HepG2 (cell line): ENCODE data around the gene DDX24. TPM values are rescaled to one million over a fixed set of nuclear protein-coding genes. Genes with fewer than 3 reads are reported as not detected.

ENCODE experiments used
- ATAC-seq: fragments of 200-7000 bp; cut with Tn5 transposase; 3 replicates; pipeline ENCODE4 v1.9.1; 2020; ENCODE audit warnings: mild to moderate bottlenecking, moderate library complexity
- BruUV-seq: library from RNA; stranded (reverse); fragments of 400-500 nt; replicated peaks from 2 replicates; lab custom pipeline; 2021; lab: Mats Ljungman, UMichigan
- CTCF ChIA-PET: fragments of 300-600 bp; formaldehyde crosslinking; extraction: SDS; loops from one replicate; lab custom pipeline; 2021; ENCODE audit warnings: low total read pairs, inconsistent platforms, low intra/inter-chr PET ratio; lab: Yijun Ruan, JAX
- POLR2A ChIA-PET: fragments of 350-600 bp; sonication (Branson Sonifier 250); formaldehyde crosslinking; loops from one replicate; lab custom pipeline; 2020; ENCODE audit warnings: antibody characterized with exemption, inconsistent platforms; lab: Yijun Ruan, JAX
- DNase-seq: peaks from one replicate; pipeline ENCODE4 v3.0.0-alpha.2; 2015; ENCODE audit warnings: low spot score
- FAIRE-seq: peaks from 3 replicates; lab custom pipeline; 2011; peaks lifted over from hg19 to GRCh38; lab: Jason Lieb, UNC
- H2AFZ ChIP-seq: one replicate; pipeline ENCODE4 v1.6.1; 2011; ENCODE audit warnings: low read length, inconsistent platforms
- H3K27ac ChIP-seq: fragments of 300-600 bp; 3 replicates; pipeline ENCODE4 v1.8.0; 2011; ENCODE audit warnings: mixed run types, mild to moderate bottlenecking, mixed read lengths, low read length, inconsistent platforms; ENCODE audit not compliant: insufficient read depth; ENCODE audit errors: extremely low read length
- H3K27me3 ChIP-seq, 2 experiments: fragments of 200-600 bp in 1 of 2; 2 replicates in 1 of 2; 3 replicates in 1 of 2; pipeline versions ENCODE4 v1.6.0 to v1.8.0; 2011; ENCODE audit warnings: low read length in 2 of 2, mild to moderate bottlenecking in 2 of 2, moderate library complexity in 2 of 2, inconsistent platforms in 1 of 2; ENCODE audit not compliant: insufficient read depth in 2 of 2, control insufficient read depth in 1 of 2
- H3K36me3 ChIP-seq, 2 experiments: fragments of 200-600 bp in 1 of 2; replicated peaks in 1 of 2; 2 replicates in 1 of 2; 3 replicates in 1 of 2; pipeline versions ENCODE4 v1.5.1 to v1.8.0; 2011; ENCODE audit warnings: low read length in 2 of 2, inconsistent platforms in 1 of 2; ENCODE audit not compliant: insufficient read depth in 2 of 2, control insufficient read depth in 1 of 2
- H3K4me1 ChIP-seq: 2 replicates; pipeline ENCODE4 v1.5.1; 2012; ENCODE audit warnings: low read length, inconsistent platforms; ENCODE audit not compliant: insufficient read depth
- H3K4me2 ChIP-seq: 2 replicates; pipeline ENCODE4 v1.6.0; 2011; ENCODE audit warnings: low read depth, low read length, inconsistent platforms
- H3K4me3 ChIP-seq, 3 experiments: fragments of 200-600 bp in 1 of 3; sonication (generic), shearing (Covaris generic) in 1 of 3; replicated peaks in 1 of 3; 2 replicates each; pipeline ENCODE4 v1.5.1; 2011 to 2016; ENCODE audit warnings: low read length in 3 of 3, inconsistent platforms in 2 of 3, low read depth in 2 of 3, mild to moderate bottlenecking in 2 of 3, control low read depth in 1 of 3, mixed read lengths in 1 of 3; ENCODE audit not compliant: insufficient read depth in 1 of 3
- H3K79me2 ChIP-seq: one replicate; pipeline ENCODE4 v1.6.1; 2011; ENCODE audit warnings: low read length, inconsistent platforms; ENCODE audit not compliant: insufficient read depth
- H3K9ac ChIP-seq: 2 replicates; pipeline ENCODE4 v1.6.0; 2011; ENCODE audit warnings: mild to moderate bottlenecking, low read depth, low read length, inconsistent platforms; ENCODE audit not compliant: insufficient read depth
- H3K9me3 ChIP-seq: 2 replicates; pipeline ENCODE4 v1.5.1; 2012; ENCODE audit warnings: mild to moderate bottlenecking, low read length
- H4K20me1 ChIP-seq: 2 replicates; pipeline ENCODE4 v1.6.0; 2011; ENCODE audit warnings: inconsistent platforms, mild to moderate bottlenecking, low read length, moderate library complexity; ENCODE audit not compliant: insufficient read depth
- AHR ChIP-seq: IDR thresholded peaks from 2 replicates; pipeline ENCODE4 v1.6.1; 2018; ENCODE audit warnings: missing genetic modification reagents, missing compliant biosample characterization
- AKAP8 ChIP-seq: sonication (generic); formaldehyde crosslinking; IDR thresholded peaks from 2 replicates; pipeline ENCODE4 v1.5.1; 2020; ENCODE audit warnings: mild to moderate bottlenecking, missing genetic modification reagents
- ASH2L ChIP-seq: fragments of 300-600, 200-600 bp; sonication (generic); IDR thresholded peaks from 2 replicates; pipeline ENCODE4 v1.7.0; 2017; ENCODE audit warnings: low read depth, mild to moderate bottlenecking, moderate library complexity, mixed read lengths, low read length; ENCODE audit not compliant: insufficient read length
- HNRNPL ChIP-seq: fragments of 200-400 bp; formaldehyde crosslinking; IDR thresholded peaks from 2 replicates; pipeline ENCODE4 v1.6.1; 2017; ENCODE audit warnings: mild to moderate bottlenecking, low read depth, low read length
- MAFG ChIP-seq: sonication (generic); formaldehyde crosslinking; IDR thresholded peaks from 2 replicates; pipeline ENCODE4 v1.5.1; 2020; ENCODE audit warnings: mild to moderate bottlenecking, missing genetic modification reagents
- RFXANK ChIP-seq: IDR thresholded peaks from 2 replicates; pipeline ENCODE4 v1.6.1; 2016
- SP140L ChIP-seq: sonication (generic); formaldehyde crosslinking; IDR thresholded peaks from 2 replicates; pipeline ENCODE4 v1.4.0; 2020; ENCODE audit warnings: missing genetic modification reagents, borderline replicate concordance
- TBP ChIP-seq: sonication (generic); formaldehyde crosslinking; IDR thresholded peaks from 2 replicates; pipeline ENCODE4 v1.5.0; 2020; ENCODE audit warnings: missing genetic modification reagents
- TCF7 ChIP-seq: sonication (generic); IDR thresholded peaks from 2 replicates; pipeline ENCODE4 v1.6.1; 2016; ENCODE audit warnings: antibody characterized with exemption, low read depth
- ZNF660 ChIP-seq: sonication (generic); formaldehyde crosslinking; IDR thresholded peaks from 2 replicates; pipeline ENCODE4 v1.5.1; 2020; ENCODE audit warnings: mild to moderate bottlenecking, low read depth, missing genetic modification reagents, borderline replicate concordance
- ZNF816 ChIP-seq: sonication (generic); formaldehyde crosslinking; IDR thresholded peaks from 2 replicates; pipeline ENCODE4 v1.8.0; 2022; ENCODE audit warnings: missing genetic modification reagents, mild to moderate bottlenecking, borderline replicate concordance
- WGBS: methylation state at CpG from one replicate; pipeline ENCODE4 v1.1.6; 2017; ENCODE audit warnings: low lambda C conversion rate; 5-methylcytosine and 5-hydroxymethylcytosine counted together
- in situ Hi-C: cut with HindIII; loops from 2 replicates; pipeline ENCODE4 v1.10.0; 2017; ENCODE audit warnings: low pct_unique_long_range_greater_than_20kb; ENCODE audit not compliant: extremely low pct_ligation_motif_present
- intact Hi-C: fragments of 100-400 bp; cut with micrococcal nuclease; formaldehyde crosslinking; loops from one replicate; pipeline ENCODE4 v1.10.0; 2022; ENCODE audit not compliant: unreplicated experiment
- polyA plus RNA-seq, 8 experiments: library from polyadenylated mRNA; depleted of rRNA in 3 of 8; stranded (reverse) in 7 of 8; unstranded in 1 of 8; fragments of >200 nt; fragmentation: Illumina TruSeq in 4 of 8; extraction: Trizol in 4 of 8; gene quantifications; 2 replicates each; pipeline versions ENCODE4 v1.2.1 to v1.2.3, GENCODE V29; 2011 to 2016; ENCODE audit warnings: low read depth in 4 of 8, missing spikeins in 1 of 8, mixed read lengths in 1 of 8; ENCODE audit not compliant: insufficient read depth in 1 of 8
- total RNA-seq, 5 experiments: library from RNA; depleted of rRNA; stranded (reverse); fragments of >200 nt; fragmentation: Illumina TruSeq; extraction: Trizol; gene quantifications; 2 replicates each; pipeline ENCODE4 v1.2.3, GENCODE V29; 2016; ENCODE audit warnings: low read depth in 1 of 5
- TF ChIP-seq, protein P1 (sequence below): sonication (generic); formaldehyde crosslinking; IDR thresholded peaks from 2 replicates; pipeline ENCODE4 v1.4.0; 2020; ENCODE audit warnings: mild to moderate bottlenecking, missing genetic modification reagents
- TF ChIP-seq, protein P2 (sequence below): sonication (generic); formaldehyde crosslinking; IDR thresholded peaks from 2 replicates; pipeline ENCODE4 v1.5.1; 2020; ENCODE audit warnings: missing genetic modification reagents, mild to moderate bottlenecking, borderline replicate concordance
- TF ChIP-seq, protein P3 (sequence below): sonication (generic); formaldehyde crosslinking; IDR thresholded peaks from 2 replicates; pipeline ENCODE4 v1.8.0; 2023; ENCODE audit warnings: mild to moderate bottlenecking, missing genetic modification reagents
- TF ChIP-seq, protein P4 (sequence below): IDR thresholded peaks from 2 replicates; pipeline ENCODE4 v1.6.1; 2016; ENCODE audit warnings: missing biosample characterization, missing genetic modification reagents, low read depth
- TF ChIP-seq, protein P5 (sequence below): sonication (generic); formaldehyde crosslinking; IDR thresholded peaks from 2 replicates; pipeline ENCODE4 v1.4.0; 2020; ENCODE audit warnings: missing genetic modification reagents

The DDX24 gene
- total and polyA plus RNA-seq, 2 of the 13 experiments (the other 11 are each of a cell fraction or from before 2014, with no cell fraction given): 67.3 to 149 TPM

DNA sequence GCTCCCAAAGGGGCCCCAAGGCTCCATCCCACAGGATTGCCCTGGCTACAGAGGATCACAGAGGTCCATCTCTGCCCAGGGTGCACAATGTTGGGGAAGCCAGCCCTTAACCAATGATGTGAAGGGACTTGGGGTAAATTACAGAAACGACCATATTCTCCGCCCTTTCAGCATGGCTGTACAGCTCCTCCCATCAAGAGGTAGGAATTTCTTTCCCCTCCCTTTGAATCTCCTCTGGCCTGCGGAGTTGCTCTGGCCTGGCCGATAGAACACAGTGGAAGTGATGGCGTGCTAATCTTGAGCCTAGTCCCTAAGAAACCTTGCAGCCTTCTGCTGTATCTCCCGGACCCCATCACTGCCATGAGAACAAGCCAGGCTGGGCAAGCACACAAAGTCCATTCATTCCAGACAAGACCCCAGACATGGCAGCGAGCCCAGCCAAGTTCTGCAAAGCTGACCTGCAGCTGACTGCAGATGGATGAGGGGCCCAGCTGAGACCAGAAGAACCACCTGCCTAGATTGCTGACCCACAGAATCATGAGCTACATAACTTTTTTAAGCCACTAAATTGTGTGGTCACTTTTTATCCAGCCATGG, 22.6 kb upstream of the DDX24 start:
- 82% methylated on average over 7 of the region's 7 CpGs for WGBS
- H3K36me3 ChIP-seq: no peaks in the 10 kb centered on the region
- peaks cover 15% of the 10 kb centered on the region for H3K4me1 ChIP-seq
- no TSS peak for BruUV-seq
- H3K79me2 ChIP-seq: no peaks in the 10 kb centered on the region
- no peak overlapping the region for H3K4me2 ChIP-seq
- no peak for ATAC-seq
- no peak overlapping the region for H3K9ac ChIP-seq
- no peak overlapping the region for H3K27ac ChIP-seq
- POLR2A ChIA-PET: no interaction called here
- FAIRE-seq: no peak
- intact Hi-C loops (no loop called here), in situ Hi-C loops (no loop called here)
- DNase-seq: no peak
- H2AFZ ChIP-seq: no peak overlapping the region
- H4K20me1 ChIP-seq: no peaks in the 10 kb centered on the region
- no peaks in the 10 kb centered on the region for H3K27me3 ChIP-seq
- H3K9me3 ChIP-seq: no peaks in the 10 kb centered on the region
- no peak overlapping the region for H3K4me3 ChIP-seq
- CTCF ChIA-PET: no interaction called here
- TF ChIP-seq SP140L (CRISPR knock-in tag) (no peak), MAFG (no peak), TBP (CRISPR knock-in tag) (no peak), AHR (CRISPR knock-in tag) (no peak), RFXANK (CRISPR knock-in tag) (no peak), HNRNPL (no peak), AKAP8 (no peak), ZNF816 (no peak), ASH2L (no peak), TCF7 (no peak), ZNF660 (no peak)
- TF ChIP-seq, protein P1, sequence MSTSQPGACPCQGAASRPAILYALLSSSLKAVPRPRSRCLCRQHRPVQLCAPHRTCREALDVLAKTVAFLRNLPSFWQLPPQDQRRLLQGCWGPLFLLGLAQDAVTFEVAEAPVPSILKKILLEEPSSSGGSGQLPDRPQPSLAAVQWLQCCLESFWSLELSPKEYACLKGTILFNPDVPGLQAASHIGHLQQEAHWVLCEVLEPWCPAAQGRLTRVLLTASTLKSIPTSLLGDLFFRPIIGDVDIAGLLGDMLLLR (CRISPR knock-in tag): no peak
- TF ChIP-seq, protein P2, sequence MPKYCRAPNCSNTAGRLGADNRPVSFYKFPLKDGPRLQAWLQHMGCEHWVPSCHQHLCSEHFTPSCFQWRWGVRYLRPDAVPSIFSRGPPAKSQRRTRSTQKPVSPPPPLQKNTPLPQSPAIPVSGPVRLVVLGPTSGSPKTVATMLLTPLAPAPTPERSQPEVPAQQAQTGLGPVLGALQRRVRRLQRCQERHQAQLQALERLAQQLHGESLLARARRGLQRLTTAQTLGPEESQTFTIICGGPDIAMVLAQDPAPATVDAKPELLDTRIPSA (CRISPR knock-in tag): no peak
- TF ChIP-seq, protein P3, sequence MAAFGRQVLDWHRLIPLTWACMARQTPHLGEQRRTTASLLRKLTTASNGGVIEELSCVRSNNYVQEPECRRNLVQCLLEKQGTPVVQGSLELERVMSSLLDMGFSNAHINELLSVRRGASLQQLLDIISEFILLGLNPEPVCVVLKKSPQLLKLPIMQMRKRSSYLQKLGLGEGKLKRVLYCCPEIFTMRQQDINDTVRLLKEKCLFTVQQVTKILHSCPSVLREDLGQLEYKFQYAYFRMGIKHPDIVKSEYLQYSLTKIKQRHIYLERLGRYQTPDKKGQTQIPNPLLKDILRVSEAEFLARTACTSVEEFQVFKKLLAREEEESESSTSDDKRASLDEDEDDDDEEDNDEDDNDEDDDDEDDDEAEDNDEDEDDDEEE: no peak
- TF ChIP-seq, protein P4, sequence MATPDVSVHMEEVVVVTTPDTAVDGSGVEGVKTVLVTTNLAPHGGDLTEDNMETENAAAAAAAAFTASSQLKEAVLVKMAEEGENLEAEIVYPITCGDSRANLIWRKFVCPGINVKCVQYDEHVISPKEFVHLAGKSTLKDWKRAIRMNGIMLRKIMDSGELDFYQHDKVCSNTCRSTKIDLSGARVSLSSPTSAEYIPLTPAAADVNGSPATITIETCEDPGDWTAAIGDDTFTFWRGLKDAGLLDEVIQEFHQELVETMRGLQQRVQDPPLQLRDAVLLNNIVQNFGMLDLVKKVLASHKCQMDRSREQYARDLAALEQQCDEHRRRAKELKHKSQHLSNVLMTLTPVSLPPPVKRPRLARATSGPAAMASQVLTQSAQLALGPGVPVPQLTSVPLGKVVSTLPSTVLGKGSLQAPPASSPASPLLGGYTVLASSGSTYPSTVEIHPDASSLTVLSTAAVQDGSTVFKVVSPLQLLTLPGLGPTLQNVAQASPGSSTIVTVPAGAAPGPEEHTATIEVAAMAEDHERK (CRISPR knock-in tag): no peak
- TF ChIP-seq, protein P5, sequence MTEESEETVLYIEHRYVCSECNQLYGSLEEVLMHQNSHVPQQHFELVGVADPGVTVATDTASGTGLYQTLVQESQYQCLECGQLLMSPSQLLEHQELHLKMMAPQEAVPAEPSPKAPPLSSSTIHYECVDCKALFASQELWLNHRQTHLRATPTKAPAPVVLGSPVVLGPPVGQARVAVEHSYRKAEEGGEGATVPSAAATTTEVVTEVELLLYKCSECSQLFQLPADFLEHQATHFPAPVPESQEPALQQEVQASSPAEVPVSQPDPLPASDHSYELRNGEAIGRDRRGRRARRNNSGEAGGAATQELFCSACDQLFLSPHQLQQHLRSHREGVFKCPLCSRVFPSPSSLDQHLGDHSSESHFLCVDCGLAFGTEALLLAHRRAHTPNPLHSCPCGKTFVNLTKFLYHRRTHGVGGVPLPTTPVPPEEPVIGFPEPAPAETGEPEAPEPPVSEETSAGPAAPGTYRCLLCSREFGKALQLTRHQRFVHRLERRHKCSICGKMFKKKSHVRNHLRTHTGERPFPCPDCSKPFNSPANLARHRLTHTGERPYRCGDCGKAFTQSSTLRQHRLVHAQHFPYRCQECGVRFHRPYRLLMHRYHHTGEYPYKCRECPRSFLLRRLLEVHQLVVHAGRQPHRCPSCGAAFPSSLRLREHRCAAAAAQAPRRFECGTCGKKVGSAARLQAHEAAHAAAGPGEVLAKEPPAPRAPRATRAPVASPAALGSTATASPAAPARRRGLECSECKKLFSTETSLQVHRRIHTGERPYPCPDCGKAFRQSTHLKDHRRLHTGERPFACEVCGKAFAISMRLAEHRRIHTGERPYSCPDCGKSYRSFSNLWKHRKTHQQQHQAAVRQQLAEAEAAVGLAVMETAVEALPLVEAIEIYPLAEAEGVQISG (CRISPR knock-in tag): no peak
- TF ChIP-seq, all 625 proteins: peak for 0
